ENCODE measurements around the gene JAKMIP1.

The JAKMIP1 gene

DNA sequence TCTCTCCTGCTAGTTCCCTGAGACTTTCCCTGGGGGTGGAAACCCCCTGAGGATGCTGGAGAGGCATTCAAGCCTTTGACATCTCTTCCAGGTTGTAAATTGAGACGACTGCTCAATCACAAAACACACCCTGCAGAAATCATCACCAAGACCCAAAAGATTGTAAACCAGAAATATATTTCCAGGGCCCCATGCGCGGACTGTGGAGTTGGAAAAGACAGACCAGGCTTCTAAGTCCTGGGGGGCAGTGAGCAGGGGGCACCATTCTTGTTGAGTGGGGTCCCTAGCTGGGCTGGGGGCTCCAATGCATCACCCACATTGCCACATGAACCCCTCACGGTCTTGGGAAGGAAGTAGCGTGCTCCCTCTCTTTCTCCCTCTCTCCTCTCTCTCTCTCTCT, 94.2 kb downstream of the JAKMIP1 start:
- Histone ChIP-seq H3K9me3 (ENCODE audit: control insufficient read depth, low read length) (no peaks in the 10 kb centered on the region), H3K27ac (ENCODE audit: insufficient read depth, low read length, poor library complexity, severe bottlenecking) (no peak overlapping the region), H3K27me3 (replicated peaks; ENCODE audit: control insufficient read depth, insufficient read depth, low read length, poor library complexity, severe bottlenecking) (no peaks in the 10 kb centered on the region), H3K36me3 (ENCODE audit: control insufficient read depth, insufficient read depth, low read length) (no peaks in the 10 kb centered on the region), H3K4me3 (ENCODE audit: insufficient read depth, low read depth, low read length, poor library complexity, severe bottlenecking) (no peak overlapping the region), H3K4me1 (ENCODE audit: control insufficient read depth, insufficient read depth, low read length, poor library complexity, severe bottlenecking) (no peaks in the 10 kb centered on the region)
- no peak for DNase-seq

DNA sequence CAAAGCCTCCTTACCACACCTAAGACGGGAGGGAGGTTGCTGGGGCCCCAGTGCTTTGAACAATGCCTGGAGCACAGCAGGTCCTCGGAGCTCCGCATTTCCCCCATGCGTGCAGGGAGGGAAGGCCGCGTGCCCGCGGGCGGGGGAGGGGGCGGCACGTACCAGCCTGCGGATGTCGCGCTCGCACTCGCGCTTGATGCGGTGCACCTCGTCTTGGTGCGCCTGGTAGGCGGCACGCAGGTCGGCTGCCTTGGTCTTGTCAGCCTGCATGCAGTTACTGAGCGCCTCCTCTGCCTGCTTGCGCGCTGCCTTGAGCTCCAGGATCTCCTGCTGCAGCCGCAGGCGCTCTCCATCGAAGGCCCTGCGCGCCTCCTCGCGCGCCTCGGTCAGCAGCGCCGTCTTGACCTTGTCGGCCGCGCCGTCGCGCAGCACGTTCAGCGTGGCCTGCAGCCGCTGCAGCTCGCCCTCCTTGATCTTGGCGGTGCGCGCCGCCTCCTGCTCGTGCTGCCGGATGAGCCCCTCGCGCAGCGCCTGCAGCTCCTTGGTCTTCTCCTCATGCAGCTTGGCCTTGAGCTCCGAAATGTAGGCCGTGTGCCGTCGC, 94.9 kb downstream of the JAKMIP1 start:
- Histone ChIP-seq H3K4me1 (ENCODE audit: control insufficient read depth, insufficient read depth, low read length, poor library complexity, severe bottlenecking) (no peaks in the 10 kb centered on the region), H3K27me3 (replicated peaks; ENCODE audit: control insufficient read depth, insufficient read depth, low read length, poor library complexity, severe bottlenecking) (no peaks in the 10 kb centered on the region), H3K36me3 (ENCODE audit: control insufficient read depth, insufficient read depth, low read length) (no peaks in the 10 kb centered on the region), H3K27ac (ENCODE audit: insufficient read depth, low read length, poor library complexity, severe bottlenecking) (no peak overlapping the region), H3K4me3 (ENCODE audit: insufficient read depth, low read depth, low read length, poor library complexity, severe bottlenecking) (no peak overlapping the region), H3K9me3 (ENCODE audit: control insufficient read depth, low read length) (no peaks in the 10 kb centered on the region)
- DNase-seq, result no peak

DNA sequence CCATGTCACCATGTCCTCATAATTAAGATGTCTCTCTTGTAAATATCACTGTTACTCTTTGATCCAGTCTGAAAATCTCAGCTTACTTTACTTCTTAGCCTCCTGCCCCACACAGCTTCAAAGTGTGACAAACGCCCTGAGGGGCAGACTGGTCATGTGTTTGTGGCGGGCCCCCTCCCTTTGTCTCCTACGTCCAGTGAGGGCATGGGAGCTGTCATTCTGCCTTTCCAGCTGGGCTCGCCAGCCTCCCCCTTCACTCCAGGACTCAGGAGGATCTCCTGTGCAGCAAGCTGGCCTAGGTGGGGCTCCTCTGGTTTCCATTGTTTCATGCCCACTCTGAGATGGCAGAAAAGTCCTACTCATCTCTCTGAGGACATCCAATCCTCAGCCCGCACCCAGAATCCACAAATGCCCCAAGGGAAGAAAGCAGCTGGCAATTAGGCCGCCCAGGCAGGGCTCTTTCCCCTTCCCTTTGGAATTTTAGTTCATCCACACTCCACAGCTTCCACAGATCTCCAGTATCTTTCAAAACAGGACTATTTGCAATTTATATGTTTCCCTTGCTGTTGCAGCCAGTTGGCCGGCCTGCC, 95.7 kb downstream of the JAKMIP1 start:
- H3K4me1 ChIP-seq (ENCODE audit: control insufficient read depth, insufficient read depth, low read length, poor library complexity, severe bottlenecking), result no peaks in the 10 kb centered on the region
- no peak for DNase-seq
- H3K4me3 ChIP-seq (ENCODE audit: insufficient read depth, low read depth, low read length, poor library complexity, severe bottlenecking), result no peak overlapping the region
- no peaks in the 10 kb centered on the region for H3K36me3 ChIP-seq (ENCODE audit: control insufficient read depth, insufficient read depth, low read length)
- no peaks in the 10 kb centered on the region for H3K27me3 ChIP-seq (replicated peaks; ENCODE audit: control insufficient read depth, insufficient read depth, low read length, poor library complexity, severe bottlenecking)
- H3K27ac ChIP-seq (ENCODE audit: insufficient read depth, low read length, poor library complexity, severe bottlenecking), result no peak overlapping the region
- no peaks in the 10 kb centered on the region for H3K9me3 ChIP-seq (ENCODE audit: control insufficient read depth, low read length)

DNA sequence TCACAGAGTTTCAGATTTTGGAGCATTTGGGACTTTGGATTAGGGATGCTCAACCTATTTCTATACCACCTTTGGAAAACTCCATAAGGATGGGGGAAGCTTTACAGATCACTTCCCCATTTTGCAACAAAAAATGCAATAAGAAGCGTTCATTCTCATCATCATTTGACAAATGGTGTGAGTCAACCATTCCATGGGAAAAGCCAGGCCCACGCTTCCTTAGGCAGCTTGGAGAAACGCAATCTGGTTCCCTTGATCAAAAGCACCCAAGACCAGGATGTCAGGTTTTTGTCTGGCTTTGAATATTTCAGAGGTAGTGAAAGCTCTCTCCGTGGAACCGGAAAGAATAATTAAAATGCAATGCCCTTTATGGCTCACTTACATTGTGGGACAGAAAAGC, 102.8 kb downstream of the JAKMIP1 start:
- Histone ChIP-seq H3K4me3 (ENCODE audit: insufficient read depth, low read depth, low read length, poor library complexity, severe bottlenecking) (no peak overlapping the region), H3K36me3 (ENCODE audit: control insufficient read depth, insufficient read depth, low read length) (no peaks in the 10 kb centered on the region), H3K4me1 (ENCODE audit: control insufficient read depth, insufficient read depth, low read length, poor library complexity, severe bottlenecking) (no peaks in the 10 kb centered on the region), H3K9me3 (ENCODE audit: control insufficient read depth, low read length) (no peaks in the 10 kb centered on the region), H3K27ac (ENCODE audit: insufficient read depth, low read length, poor library complexity, severe bottlenecking) (no peak overlapping the region), H3K27me3 (replicated peaks; ENCODE audit: control insufficient read depth, insufficient read depth, low read length, poor library complexity, severe bottlenecking) (no peaks in the 10 kb centered on the region)
- no peak for DNase-seq

DNA sequence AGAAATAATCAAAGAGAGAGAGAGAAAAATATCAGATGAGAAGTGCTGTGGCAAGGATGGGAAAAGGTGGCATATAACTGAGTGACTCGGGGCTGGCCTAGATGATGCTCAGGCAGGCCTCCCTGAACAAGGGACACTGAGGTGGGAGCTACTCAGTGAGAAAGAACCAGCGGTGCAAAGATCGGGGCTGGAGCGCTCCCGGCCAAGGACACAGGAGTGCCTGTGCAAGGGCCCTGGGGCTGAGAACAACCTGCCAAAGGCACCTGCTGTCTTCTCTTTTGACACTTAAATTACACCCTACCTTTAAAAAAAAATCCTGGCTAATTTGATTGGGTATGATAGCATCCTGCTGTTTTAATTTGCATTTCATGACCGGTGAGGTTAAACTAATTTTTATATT, 104.5 kb downstream of the JAKMIP1 start:
- Histone ChIP-seq H3K4me3 (ENCODE audit: insufficient read depth, low read depth, low read length, poor library complexity, severe bottlenecking) (no peak overlapping the region), H3K4me1 (ENCODE audit: control insufficient read depth, insufficient read depth, low read length, poor library complexity, severe bottlenecking) (peaks cover 7% of the 10 kb centered on the region), H3K27me3 (replicated peaks; ENCODE audit: control insufficient read depth, insufficient read depth, low read length, poor library complexity, severe bottlenecking) (no peaks in the 10 kb centered on the region), H3K27ac (ENCODE audit: insufficient read depth, low read length, poor library complexity, severe bottlenecking) (no peak overlapping the region), H3K9me3 (ENCODE audit: control insufficient read depth, low read length) (no peaks in the 10 kb centered on the region), H3K36me3 (ENCODE audit: control insufficient read depth, insufficient read depth, low read length) (no peaks in the 10 kb centered on the region)
- DNase-seq, result no peak

DNA sequence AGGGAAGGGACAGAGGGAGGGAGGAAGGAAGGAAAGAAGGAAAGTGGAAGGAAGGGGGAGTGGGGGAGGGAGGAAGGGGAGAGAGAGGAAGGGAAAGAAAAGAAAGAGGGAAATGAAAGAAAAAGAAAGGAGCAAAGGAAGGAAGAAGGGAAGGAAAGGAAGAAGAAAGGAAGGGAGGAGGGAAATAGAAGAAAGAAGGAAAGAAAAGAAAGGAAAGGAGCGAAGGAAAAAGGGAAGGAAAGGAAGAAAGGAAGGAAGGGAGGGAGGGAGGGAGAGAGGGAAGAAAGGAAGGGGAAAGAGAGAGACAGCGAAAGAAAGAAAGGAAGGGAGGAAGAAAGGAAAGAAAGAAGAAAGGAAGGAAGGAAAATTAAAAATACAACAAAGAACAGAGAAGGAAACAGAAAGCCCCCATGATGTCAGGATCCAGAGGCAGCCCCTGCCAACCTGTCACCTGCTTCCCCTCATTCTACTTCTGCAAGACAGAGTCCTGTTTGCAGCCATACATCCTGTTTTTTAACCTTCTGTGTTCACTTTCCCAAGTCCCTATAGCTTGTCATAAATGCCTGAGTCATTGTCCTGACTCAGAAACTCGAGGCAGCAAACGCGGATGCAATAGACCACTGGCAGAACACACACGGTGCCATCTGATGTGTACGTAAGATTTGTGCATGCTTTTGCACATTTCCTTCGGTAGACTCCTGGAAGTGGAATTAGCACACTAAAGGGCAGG, 105.2 kb downstream of the JAKMIP1 start:
- Histone ChIP-seq H3K4me1 (ENCODE audit: control insufficient read depth, insufficient read depth, low read length, poor library complexity, severe bottlenecking) (peaks cover 7% of the 10 kb centered on the region), H3K4me3 (ENCODE audit: insufficient read depth, low read depth, low read length, poor library complexity, severe bottlenecking) (no peak overlapping the region), H3K36me3 (ENCODE audit: control insufficient read depth, insufficient read depth, low read length) (no peaks in the 10 kb centered on the region), H3K27ac (ENCODE audit: insufficient read depth, low read length, poor library complexity, severe bottlenecking) (no peak overlapping the region), H3K9me3 (ENCODE audit: control insufficient read depth, low read length) (no peaks in the 10 kb centered on the region), H3K27me3 (replicated peaks; ENCODE audit: control insufficient read depth, insufficient read depth, low read length, poor library complexity, severe bottlenecking) (no peaks in the 10 kb centered on the region)
- DNase-seq, result no peak

DNA sequence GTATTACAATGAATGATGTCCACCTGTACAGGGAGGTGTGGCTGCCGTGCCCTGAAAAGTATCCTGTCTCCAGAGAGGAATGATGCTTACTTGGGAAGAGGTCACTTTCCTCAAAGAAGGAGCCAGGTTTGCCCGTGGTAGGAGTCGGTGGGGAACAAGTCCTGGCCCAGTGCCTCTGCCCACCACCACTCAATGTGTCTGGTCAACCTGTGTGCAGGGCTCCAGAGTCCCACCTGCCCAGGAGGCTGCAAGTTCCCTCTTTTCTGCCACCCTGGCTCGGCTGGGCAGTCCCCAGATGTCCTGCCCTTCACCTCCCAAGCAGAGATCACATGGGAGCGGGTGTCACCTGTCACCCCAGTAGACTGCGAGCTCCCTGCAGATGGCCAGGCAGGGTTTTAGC, 106.7 kb downstream of the JAKMIP1 start:
- Histone ChIP-seq H3K27ac (ENCODE audit: insufficient read depth, low read length, poor library complexity, severe bottlenecking) (no peak overlapping the region), H3K4me1 (ENCODE audit: control insufficient read depth, insufficient read depth, low read length, poor library complexity, severe bottlenecking) (peaks cover 7% of the 10 kb centered on the region), H3K4me3 (ENCODE audit: insufficient read depth, low read depth, low read length, poor library complexity, severe bottlenecking) (no peak overlapping the region), H3K27me3 (replicated peaks; ENCODE audit: control insufficient read depth, insufficient read depth, low read length, poor library complexity, severe bottlenecking) (no peaks in the 10 kb centered on the region), H3K9me3 (ENCODE audit: control insufficient read depth, low read length) (no peaks in the 10 kb centered on the region), H3K36me3 (ENCODE audit: control insufficient read depth, insufficient read depth, low read length) (no peaks in the 10 kb centered on the region)
- DNase-seq, result no peak

- H3K9me3 ChIP-seq (ENCODE audit: control insufficient read depth, low read length), result no peaks in the 10 kb centered on the region
- no peaks in the 10 kb centered on the region for H3K36me3 ChIP-seq (ENCODE audit: control insufficient read depth, insufficient read depth, low read length)
- H3K4me3 ChIP-seq (ENCODE audit: insufficient read depth, low read depth, low read length, poor library complexity, severe bottlenecking), result no peak overlapping the region
- no peak for DNase-seq
- H3K4me1 ChIP-seq (ENCODE audit: control insufficient read depth, insufficient read depth, low read length, poor library complexity, severe bottlenecking), result peaks cover 7% of the 10 kb centered on the region
- no peak overlapping the region for H3K27ac ChIP-seq (ENCODE audit: insufficient read depth, low read length, poor library complexity, severe bottlenecking)
- H3K27me3 ChIP-seq (replicated peaks; ENCODE audit: control insufficient read depth, insufficient read depth, low read length, poor library complexity, severe bottlenecking), result no peaks in the 10 kb centered on the region
Observed at GRCh38 chr4:6092971-6093370, 107.4 kb downstream of the JAKMIP1 start.

DNA sequence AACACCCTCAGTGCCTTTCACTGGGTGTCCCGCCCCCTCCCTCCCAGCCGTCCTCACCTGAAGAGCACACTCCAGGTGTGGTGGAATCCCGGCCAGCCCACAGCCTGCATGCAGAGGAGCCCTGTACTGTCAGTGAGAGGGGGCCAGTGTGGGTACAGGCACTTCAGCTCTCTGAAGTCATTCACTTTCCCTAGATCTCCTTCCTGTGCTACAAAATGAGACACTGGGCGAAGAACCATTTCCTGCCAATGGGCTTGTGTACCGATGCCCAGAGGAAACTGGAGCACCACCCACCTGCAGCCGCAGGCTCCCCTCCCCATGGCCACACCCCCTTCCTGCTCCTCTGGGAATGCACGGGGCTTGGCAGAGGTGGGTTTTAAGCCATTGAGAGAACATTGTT, 108.2 kb downstream of the JAKMIP1 start:
- no peaks in the 10 kb centered on the region for H3K9me3 ChIP-seq (ENCODE audit: control insufficient read depth, low read length)
- H3K4me1 ChIP-seq (ENCODE audit: control insufficient read depth, insufficient read depth, low read length, poor library complexity, severe bottlenecking), result peaks cover 7% of the 10 kb centered on the region
- H3K4me3 ChIP-seq (ENCODE audit: insufficient read depth, low read depth, low read length, poor library complexity, severe bottlenecking), result no peak overlapping the region
- no peaks in the 10 kb centered on the region for H3K36me3 ChIP-seq (ENCODE audit: control insufficient read depth, insufficient read depth, low read length)
- DNase-seq, result no peak
- H3K27ac ChIP-seq (ENCODE audit: insufficient read depth, low read length, poor library complexity, severe bottlenecking), result no peak overlapping the region
- H3K27me3 ChIP-seq (replicated peaks; ENCODE audit: control insufficient read depth, insufficient read depth, low read length, poor library complexity, severe bottlenecking), result no peaks in the 10 kb centered on the region

DNA sequence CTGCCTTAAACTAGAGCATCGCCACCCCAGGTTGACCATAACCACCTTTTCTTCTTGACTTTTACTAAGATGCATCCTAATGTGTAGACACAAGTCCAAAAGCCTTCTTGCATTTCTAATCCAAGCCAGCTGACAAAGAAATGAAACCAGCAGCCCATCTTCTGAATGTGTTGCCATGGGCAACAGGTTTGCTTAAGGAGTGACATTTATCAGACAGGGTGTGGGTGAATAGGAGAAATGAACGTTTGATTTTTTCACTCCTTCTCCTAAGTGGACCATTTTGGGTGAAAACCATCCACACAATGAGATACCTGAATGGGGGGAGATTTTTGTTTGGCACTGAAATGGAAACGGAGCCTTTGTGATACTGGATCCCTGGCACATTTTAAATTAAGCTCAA, 109.4 kb downstream of the JAKMIP1 start:
- H3K36me3 ChIP-seq (ENCODE audit: control insufficient read depth, insufficient read depth, low read length), result no peaks in the 10 kb centered on the region
- H3K27me3 ChIP-seq (replicated peaks; ENCODE audit: control insufficient read depth, insufficient read depth, low read length, poor library complexity, severe bottlenecking), result no peaks in the 10 kb centered on the region
- no peak overlapping the region for H3K27ac ChIP-seq (ENCODE audit: insufficient read depth, low read length, poor library complexity, severe bottlenecking)
- DNase-seq, result no peak
- H3K4me1 ChIP-seq (ENCODE audit: control insufficient read depth, insufficient read depth, low read length, poor library complexity, severe bottlenecking), result peaks cover 7% of the 10 kb centered on the region
- H3K9me3 ChIP-seq (ENCODE audit: control insufficient read depth, low read length), result no peaks in the 10 kb centered on the region
- no peak overlapping the region for H3K4me3 ChIP-seq (ENCODE audit: insufficient read depth, low read depth, low read length, poor library complexity, severe bottlenecking)

All from effector memory CD4-positive, alpha-beta T cell (primary cell).